Smooth muscle cell (in vitro differentiated cells): ENCODE data around the gene ANKRD55. TPM values are rescaled to one million over a fixed set of nuclear protein-coding genes. Genes with fewer than 3 reads are reported as not detected.

Source experiments
- DNase-seq: peaks from one replicate; lab custom pipeline; 2025; ENCODE audit not compliant: unreplicated experiment; lab: John Stamatoyannopoulos, UW
- H2AFZ ChIP-seq: fragments of 200-600 bp; sonication (generic); 2 replicates; pipeline ENCODE4 v1.6.0; 2016; ENCODE audit warnings: antibody characterized with exemption, low read depth, mild to moderate bottlenecking
- H3F3A ChIP-seq: fragments of 200-600 bp; sonication (generic); 2 replicates; pipeline ENCODE4 v1.6.0; 2017; ENCODE audit warnings: antibody characterized with exemption, low read depth
- H3K27ac ChIP-seq: fragments of 200-600 bp; sonication (generic); 2 replicates; pipeline ENCODE4 v1.5.1; 2016; ENCODE audit warnings: low read depth, mild to moderate bottlenecking
- H3K27me3 ChIP-seq: fragments of 200-600 bp; sonication (generic); 2 replicates; pipeline ENCODE4 v1.6.1; 2016; ENCODE audit warnings: low read depth, mild to moderate bottlenecking
- H3K36me3 ChIP-seq: fragments of 200-600 bp; sonication (generic); 2 replicates; pipeline ENCODE4 v1.5.1; 2016; ENCODE audit warnings: low read depth
- H3K4me1 ChIP-seq: fragments of 200-600 bp; sonication (generic); 2 replicates; pipeline ENCODE4 v1.5.1; 2016; ENCODE audit warnings: low read depth
- H3K4me2 ChIP-seq: fragments of 200-600 bp; sonication (generic); 2 replicates; pipeline ENCODE4 v1.6.0; 2016; ENCODE audit warnings: mild to moderate bottlenecking
- H3K4me3 ChIP-seq: fragments of 200-600 bp; sonication (generic); 2 replicates; pipeline ENCODE4 v1.5.1; 2016; ENCODE audit warnings: mild to moderate bottlenecking
- H3K79me2 ChIP-seq: fragments of 200-600 bp; sonication (generic); 2 replicates; pipeline ENCODE4 v1.6.0; 2016; ENCODE audit warnings: low read depth, mild to moderate bottlenecking
- H3K9ac ChIP-seq: fragments of 200-600 bp; sonication (generic); 2 replicates; pipeline ENCODE4 v1.6.0; 2016; ENCODE audit warnings: low read depth
- H3K9me3 ChIP-seq: fragments of 200-600 bp; sonication (generic); replicated peaks from 2 replicates; pipeline ENCODE4 v1.5.1; 2016; ENCODE audit warnings: low read depth
- H4K20me1 ChIP-seq: fragments of 200-600 bp; sonication (generic); 2 replicates; pipeline ENCODE4 v1.6.0; 2016; ENCODE audit warnings: low read depth
- WGBS: methylation state at CpG from one replicate; pipeline ENCODE4 v1.1.7; 2016; ENCODE audit warnings: low lambda C conversion rate; 5-methylcytosine and 5-hydroxymethylcytosine counted together
- polyA plus RNA-seq: library from polyadenylated mRNA; unstranded; fragments of >200 nt; fragmentation: Nextera tagmentation; extraction: Ambion mirVana; gene quantifications from 2 replicates; pipeline ENCODE4 v1.2.1, GENCODE V29; 2016
- total RNA-seq: library from RNA; depleted of rRNA; stranded (reverse); fragments of >200 nt; gene quantifications from 2 replicates; pipeline ENCODE4 v1.2.3, GENCODE V29; 2014
- TF ChIP-seq, protein P1 (sequence below): fragments of 200-600 bp; sonication (generic); IDR thresholded peaks from 2 replicates; pipeline ENCODE4 v1.5.1; 2017; ENCODE audit warnings: borderline replicate concordance, mild to moderate bottlenecking, antibody characterized with exemption; ENCODE audit not compliant: insufficient read depth, poor library complexity, severe bottlenecking

Gene ANKRD55
- total and polyA plus RNA-seq, 2 experiments from 2014 or later, result 1.1 to 1.7 TPM

DNA sequence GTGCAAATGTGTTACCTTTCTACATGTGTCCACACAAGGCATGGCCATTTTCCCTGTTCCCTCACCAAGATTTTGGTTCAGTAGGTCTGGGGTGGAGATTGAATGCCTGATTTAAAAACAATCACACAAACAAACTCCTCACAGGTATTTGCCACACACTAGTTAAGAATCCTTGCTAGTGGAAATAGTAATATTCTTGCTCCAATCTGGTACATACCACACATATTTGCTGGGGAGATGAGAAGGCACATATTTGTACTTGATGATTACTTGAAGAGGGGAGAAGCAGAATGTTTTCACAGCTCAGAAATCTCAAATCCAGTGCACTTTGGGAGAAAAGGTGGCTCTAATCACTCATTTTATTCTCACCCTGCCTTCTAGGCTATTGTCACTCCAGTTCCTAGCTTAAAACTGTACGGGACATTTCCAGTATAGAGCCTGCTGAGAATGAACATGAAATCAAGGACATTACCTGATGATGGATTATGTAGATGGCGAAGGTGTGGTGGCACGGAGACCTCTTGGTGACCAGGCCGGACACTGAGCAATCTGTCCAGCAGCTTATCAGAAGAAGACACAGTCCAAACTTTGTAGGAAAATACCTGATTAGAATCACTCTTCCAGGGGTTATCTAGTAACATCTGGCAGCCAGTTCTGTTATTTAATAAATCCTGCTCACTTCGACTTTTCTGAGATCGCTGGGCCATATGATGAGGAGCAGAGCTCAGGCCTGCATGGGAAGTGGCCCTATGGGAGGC is 122.3 kb downstream of the ANKRD55 start:
- Histone ChIP-seq H3K9ac (no peak overlapping the region), H2AFZ (no peak overlapping the region)

DNA sequence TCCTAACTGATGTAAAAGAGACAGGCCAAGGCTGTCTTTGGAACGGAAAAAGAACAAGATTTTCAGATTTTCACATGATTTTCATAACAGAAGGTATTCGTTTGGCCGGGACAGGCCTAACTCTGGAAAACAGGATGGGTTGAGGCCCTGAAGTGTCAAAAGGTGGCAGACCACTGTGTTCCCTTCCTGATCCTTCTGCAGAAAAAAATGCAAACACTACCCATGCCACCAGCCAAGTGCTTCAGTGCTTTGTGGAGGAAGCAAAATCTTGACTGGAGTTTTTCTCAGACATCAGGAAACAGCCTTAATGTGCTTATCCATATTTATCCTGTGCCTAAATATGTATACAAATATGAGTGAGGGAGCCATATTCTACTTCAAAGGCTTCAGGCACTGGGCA is 124.9 kb downstream of the ANKRD55 start:
- H3K9me3 ChIP-seq, result no peaks in the 10 kb centered on the region
- no peak overlapping the region for H3K4me3 ChIP-seq
- TF ChIP-seq, protein P1, sequence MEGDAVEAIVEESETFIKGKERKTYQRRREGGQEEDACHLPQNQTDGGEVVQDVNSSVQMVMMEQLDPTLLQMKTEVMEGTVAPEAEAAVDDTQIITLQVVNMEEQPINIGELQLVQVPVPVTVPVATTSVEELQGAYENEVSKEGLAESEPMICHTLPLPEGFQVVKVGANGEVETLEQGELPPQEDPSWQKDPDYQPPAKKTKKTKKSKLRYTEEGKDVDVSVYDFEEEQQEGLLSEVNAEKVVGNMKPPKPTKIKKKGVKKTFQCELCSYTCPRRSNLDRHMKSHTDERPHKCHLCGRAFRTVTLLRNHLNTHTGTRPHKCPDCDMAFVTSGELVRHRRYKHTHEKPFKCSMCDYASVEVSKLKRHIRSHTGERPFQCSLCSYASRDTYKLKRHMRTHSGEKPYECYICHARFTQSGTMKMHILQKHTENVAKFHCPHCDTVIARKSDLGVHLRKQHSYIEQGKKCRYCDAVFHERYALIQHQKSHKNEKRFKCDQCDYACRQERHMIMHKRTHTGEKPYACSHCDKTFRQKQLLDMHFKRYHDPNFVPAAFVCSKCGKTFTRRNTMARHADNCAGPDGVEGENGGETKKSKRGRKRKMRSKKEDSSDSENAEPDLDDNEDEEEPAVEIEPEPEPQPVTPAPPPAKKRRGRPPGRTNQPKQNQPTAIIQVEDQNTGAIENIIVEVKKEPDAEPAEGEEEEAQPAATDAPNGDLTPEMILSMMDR, result no peak
- no peak overlapping the region for H3K4me2 ChIP-seq
- no peak overlapping the region for H3K27ac ChIP-seq
- WGBS, result 96% methylated on average over 3 of the region's 3 CpGs
- no peaks in the 10 kb centered on the region for H3K36me3 ChIP-seq
- no peak for DNase-seq
- H3K4me1 ChIP-seq, result no peaks in the 10 kb centered on the region
- H3F3A ChIP-seq, result no peaks in the 10 kb centered on the region
- no peak overlapping the region for H3K9ac ChIP-seq
- no peaks in the 10 kb centered on the region for H3K27me3 ChIP-seq
- no peaks in the 10 kb centered on the region for H4K20me1 ChIP-seq
- no peaks in the 10 kb centered on the region for H3K79me2 ChIP-seq
- H2AFZ ChIP-seq, result no peak overlapping the region

More for the DNA sequence above, 122.3 kb downstream of the ANKRD55 start:
- H3K27me3 ChIP-seq, result no peaks in the 10 kb centered on the region
- no peaks in the 10 kb centered on the region for H4K20me1 ChIP-seq
- no peak for DNase-seq
- H3K9me3 ChIP-seq, result no peaks in the 10 kb centered on the region
- whole genome bisulfite sequencing, result 90% methylated on average over 6 of the region's 6 CpGs
- TF ChIP-seq, protein P1, result no peak
- no peak overlapping the region for H3K4me3 ChIP-seq
- H3K79me2 ChIP-seq, result no peaks in the 10 kb centered on the region
- no peaks in the 10 kb centered on the region for H3F3A ChIP-seq
- no peak overlapping the region for H3K27ac ChIP-seq
- peak overlapping the region; percentile 9 for H3K4me2 ChIP-seq
- no peaks in the 10 kb centered on the region for H3K36me3 ChIP-seq
- H3K4me1 ChIP-seq, result no peaks in the 10 kb centered on the region

DNA sequence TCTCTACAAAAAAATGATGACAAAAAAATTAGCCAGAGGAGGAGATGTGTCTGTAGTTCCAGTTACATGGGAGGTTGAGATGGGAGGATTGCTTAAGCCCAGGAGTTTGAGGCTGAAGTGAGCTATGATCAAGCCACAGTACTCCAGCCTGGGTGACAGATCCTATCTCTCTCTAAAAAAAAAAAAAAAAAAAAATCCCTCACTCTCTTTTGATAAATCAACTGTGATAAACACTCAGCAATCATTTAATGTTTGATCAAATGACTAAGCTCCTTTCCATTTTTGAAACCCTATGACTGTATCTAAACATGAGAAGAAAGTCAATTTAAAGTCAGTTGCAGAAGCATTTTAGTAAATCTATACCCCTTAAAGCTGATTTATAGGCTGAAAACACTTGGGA is 126.3 kb downstream of the ANKRD55 start:
- H3K79me2 ChIP-seq, result no peaks in the 10 kb centered on the region
- no peaks in the 10 kb centered on the region for H4K20me1 ChIP-seq
- H3K4me2 ChIP-seq, result no peak overlapping the region
- H3F3A ChIP-seq, result no peaks in the 10 kb centered on the region
- H3K4me1 ChIP-seq, result no peaks in the 10 kb centered on the region
- no peak overlapping the region for H3K9ac ChIP-seq
- no peaks in the 10 kb centered on the region for H3K36me3 ChIP-seq
- H3K9me3 ChIP-seq, result no peaks in the 10 kb centered on the region
- TF ChIP-seq, protein P1, result no peak
- H3K27me3 ChIP-seq, result no peaks in the 10 kb centered on the region
- no peak for DNase-seq
- H2AFZ ChIP-seq, result no peak overlapping the region
- H3K4me3 ChIP-seq, result no peak overlapping the region
- no peak overlapping the region for H3K27ac ChIP-seq
